K562 (cell line): ENCODE results near the gene ENPP7.

Experiments used
- KAT8 ChIP-seq: fragments of 450-650 bp; IDR thresholded peaks from 2 replicates; pipeline ENCODE4 v1.6.1; 2016; ENCODE audit warnings: low read depth, mild to moderate bottlenecking
- MXI1 ChIP-seq: IDR thresholded peaks from 2 replicates; pipeline ENCODE4 v1.6.1; 2011; ENCODE audit warnings: low read depth, mild to moderate bottlenecking, improper control_type of control experiment, low read length
- POLR2AphosphoS5 ChIP-seq: IDR thresholded peaks from 2 replicates; pipeline ENCODE4 v1.6.1; 2011; ENCODE audit warnings: mild to moderate bottlenecking, low read depth, low read length, moderate library complexity; ENCODE audit not compliant: control insufficient read depth, insufficient read depth
- PTRF ChIP-seq: fragments of 450-650 bp; IDR thresholded peaks from 2 replicates; pipeline ENCODE4 v1.6.1; 2016; ENCODE audit warnings: mild to moderate bottlenecking, missing genetic modification characterization, missing compliant biosample characterization
- RAD21 ChIP-seq, 2 experiments: fragments of 250-450 bp in 1 of 2; fragments of 450-650 bp in 1 of 2; sonication (Bioruptor Pico) in 1 of 2; formaldehyde crosslinking in 1 of 2; IDR thresholded peaks in 1 of 2; conservative IDR thresholded peaks in 1 of 2; 2 replicates each; pipeline versions ENCODE4 v1.4.0 to v1.8.0; 2020 to 2022; ENCODE audit warnings: mild to moderate bottlenecking in 2 of 2, moderate library complexity in 1 of 2
- SIX5 ChIP-seq, 2 experiments: IDR thresholded peaks; 2 replicates each; pipeline ENCODE4 v1.6.1; 2011; ENCODE audit warnings: low read length in 2 of 2, borderline replicate concordance in 1 of 2, low read depth in 1 of 2, mild to moderate bottlenecking in 1 of 2, moderate library complexity in 1 of 2; ENCODE audit not compliant: insufficient read depth in 1 of 2
- SP1 ChIP-seq: sonication (generic); formaldehyde crosslinking; IDR thresholded peaks from 2 replicates; pipeline ENCODE4 v1.8.1; 2022; ENCODE audit warnings: mild to moderate bottlenecking, missing genetic modification reagents
- XRCC5 ChIP-seq: fragments of 200-400 bp; formaldehyde crosslinking; IDR thresholded peaks from 2 replicates; pipeline ENCODE4 v1.6.1; 2017; ENCODE audit warnings: low read depth, mild to moderate bottlenecking, low read length
- ZNF561 ChIP-seq: fragments of 450-650 bp; formaldehyde crosslinking; conservative IDR thresholded peaks from 2 replicates; pipeline ENCODE4 v1.4.0; 2020; ENCODE audit warnings: mild to moderate bottlenecking, moderate library complexity
- TF ChIP-seq, protein P1 (sequence below), 2 experiments: fragments of 450-650 bp; formaldehyde crosslinking in 1 of 2; IDR thresholded peaks; 2 replicates each; pipeline versions ENCODE4 v1.4.0 to v1.6.1; 2014 to 2020; ENCODE audit warnings: mild to moderate bottlenecking in 2 of 2, borderline replicate concordance in 1 of 2, low read depth in 1 of 2
- TF ChIP-seq, protein P2 (sequence below), 3 experiments: IDR thresholded peaks in 2 of 3; conservative IDR thresholded peaks in 1 of 3; 2 replicates each; pipeline ENCODE4 v1.5.1; 2011 to 2012; ENCODE audit warnings: low read length in 3 of 3, mild to moderate bottlenecking in 3 of 3, control low read depth in 2 of 3, improper control_type of control experiment in 1 of 3, inconsistent platforms in 1 of 3, low read depth in 1 of 3, mixed read lengths in 1 of 3, moderate library complexity in 1 of 3; ENCODE audit not compliant: insufficient read depth in 2 of 3
- TF ChIP-seq, protein P3 (sequence below): fragments of 450-650 bp; formaldehyde crosslinking; IDR thresholded peaks from 2 replicates; pipeline ENCODE4 v1.4.0; 2022; ENCODE audit warnings: missing genetic modification characterization

DNA sequence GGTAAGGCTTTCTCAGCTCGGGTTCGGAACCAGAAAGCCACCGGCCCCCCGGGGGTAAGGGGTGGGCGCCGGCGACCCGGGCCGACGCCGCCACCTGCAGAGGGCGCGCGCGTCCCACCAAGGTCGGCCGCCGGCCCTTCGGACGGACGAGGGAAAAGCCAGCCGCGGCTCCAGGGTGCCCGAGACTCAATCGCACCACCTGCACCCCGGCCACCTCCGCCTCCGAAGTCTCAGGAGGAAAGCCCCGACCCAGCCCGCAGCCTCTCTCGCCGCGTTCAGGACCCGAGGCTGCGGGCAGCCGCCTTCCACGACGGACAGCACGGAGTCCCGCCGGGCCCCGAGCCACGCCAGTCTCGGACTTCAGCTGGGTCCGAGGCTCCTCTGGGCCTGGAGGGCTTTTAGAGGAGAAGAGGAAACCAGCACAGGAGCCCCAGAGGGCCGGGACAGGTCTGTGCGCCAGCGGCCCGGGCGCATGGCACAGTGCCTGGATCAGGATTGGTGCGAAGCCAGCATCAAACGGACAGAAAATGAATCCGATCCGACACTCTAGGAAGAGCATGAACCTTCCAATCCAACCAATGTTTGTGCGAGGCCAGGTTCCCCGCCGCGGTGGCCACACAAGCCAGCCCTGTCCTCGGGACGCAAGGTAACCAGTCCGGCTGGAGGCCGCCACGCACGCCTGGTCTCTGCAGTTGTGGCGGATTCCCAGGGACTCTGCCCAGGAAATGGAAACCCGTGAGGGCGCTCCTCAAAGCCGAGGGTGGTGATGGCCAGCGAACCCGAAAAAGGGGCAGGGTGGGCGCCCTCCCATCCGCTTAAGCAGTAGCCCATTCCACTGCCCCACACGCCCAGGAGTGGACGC, 59.4 kb downstream of the ENPP7 start:
- TF ChIP-seq SP1 (CRISPR knock-in tag) (0 out of 2 replicates have a peak, but pooled peaks have one; percentile 32), PTRF (tag) (no peak), RAD21 (CRISPR knock-in tag; conservative IDR thresholded peaks at IDR 0.05 in 1 of 2, IDR thresholded peaks at IDR 0.05 in 1 of 2) (peak; percentile 91 to 93), POLR2AphosphoS5 (no peak), KAT8 (no peak), MXI1 (no peak), XRCC5 (no peak), SIX5 (IDR thresholded peaks at IDR 0.05; ENCODE audit: borderline replicate concordance in 1 of 2, insufficient read depth in 1 of 2, low read depth in 1 of 2, low read length in 2 of 2) (no peak), ZNF561 (CRISPR knock-in tag) (no peak)
- TF ChIP-seq, protein P1, sequence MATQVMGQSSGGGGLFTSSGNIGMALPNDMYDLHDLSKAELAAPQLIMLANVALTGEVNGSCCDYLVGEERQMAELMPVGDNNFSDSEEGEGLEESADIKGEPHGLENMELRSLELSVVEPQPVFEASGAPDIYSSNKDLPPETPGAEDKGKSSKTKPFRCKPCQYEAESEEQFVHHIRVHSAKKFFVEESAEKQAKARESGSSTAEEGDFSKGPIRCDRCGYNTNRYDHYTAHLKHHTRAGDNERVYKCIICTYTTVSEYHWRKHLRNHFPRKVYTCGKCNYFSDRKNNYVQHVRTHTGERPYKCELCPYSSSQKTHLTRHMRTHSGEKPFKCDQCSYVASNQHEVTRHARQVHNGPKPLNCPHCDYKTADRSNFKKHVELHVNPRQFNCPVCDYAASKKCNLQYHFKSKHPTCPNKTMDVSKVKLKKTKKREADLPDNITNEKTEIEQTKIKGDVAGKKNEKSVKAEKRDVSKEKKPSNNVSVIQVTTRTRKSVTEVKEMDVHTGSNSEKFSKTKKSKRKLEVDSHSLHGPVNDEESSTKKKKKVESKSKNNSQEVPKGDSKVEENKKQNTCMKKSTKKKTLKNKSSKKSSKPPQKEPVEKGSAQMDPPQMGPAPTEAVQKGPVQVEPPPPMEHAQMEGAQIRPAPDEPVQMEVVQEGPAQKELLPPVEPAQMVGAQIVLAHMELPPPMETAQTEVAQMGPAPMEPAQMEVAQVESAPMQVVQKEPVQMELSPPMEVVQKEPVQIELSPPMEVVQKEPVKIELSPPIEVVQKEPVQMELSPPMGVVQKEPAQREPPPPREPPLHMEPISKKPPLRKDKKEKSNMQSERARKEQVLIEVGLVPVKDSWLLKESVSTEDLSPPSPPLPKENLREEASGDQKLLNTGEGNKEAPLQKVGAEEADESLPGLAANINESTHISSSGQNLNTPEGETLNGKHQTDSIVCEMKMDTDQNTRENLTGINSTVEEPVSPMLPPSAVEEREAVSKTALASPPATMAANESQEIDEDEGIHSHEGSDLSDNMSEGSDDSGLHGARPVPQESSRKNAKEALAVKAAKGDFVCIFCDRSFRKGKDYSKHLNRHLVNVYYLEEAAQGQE (IDR thresholded peaks at IDR 0.05; ENCODE audit: borderline replicate concordance) = peak; percentile 91
- TF ChIP-seq, protein P1 (CRISPR knock-in tag; IDR thresholded peaks at IDR 0.05; ENCODE audit: low read depth) = no peak
- TF ChIP-seq, protein P2, sequence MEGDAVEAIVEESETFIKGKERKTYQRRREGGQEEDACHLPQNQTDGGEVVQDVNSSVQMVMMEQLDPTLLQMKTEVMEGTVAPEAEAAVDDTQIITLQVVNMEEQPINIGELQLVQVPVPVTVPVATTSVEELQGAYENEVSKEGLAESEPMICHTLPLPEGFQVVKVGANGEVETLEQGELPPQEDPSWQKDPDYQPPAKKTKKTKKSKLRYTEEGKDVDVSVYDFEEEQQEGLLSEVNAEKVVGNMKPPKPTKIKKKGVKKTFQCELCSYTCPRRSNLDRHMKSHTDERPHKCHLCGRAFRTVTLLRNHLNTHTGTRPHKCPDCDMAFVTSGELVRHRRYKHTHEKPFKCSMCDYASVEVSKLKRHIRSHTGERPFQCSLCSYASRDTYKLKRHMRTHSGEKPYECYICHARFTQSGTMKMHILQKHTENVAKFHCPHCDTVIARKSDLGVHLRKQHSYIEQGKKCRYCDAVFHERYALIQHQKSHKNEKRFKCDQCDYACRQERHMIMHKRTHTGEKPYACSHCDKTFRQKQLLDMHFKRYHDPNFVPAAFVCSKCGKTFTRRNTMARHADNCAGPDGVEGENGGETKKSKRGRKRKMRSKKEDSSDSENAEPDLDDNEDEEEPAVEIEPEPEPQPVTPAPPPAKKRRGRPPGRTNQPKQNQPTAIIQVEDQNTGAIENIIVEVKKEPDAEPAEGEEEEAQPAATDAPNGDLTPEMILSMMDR (IDR thresholded peaks at IDR 0.05 in 2 of 3, conservative IDR thresholded peaks at IDR 0.05 in 1 of 3; ENCODE audit: insufficient read depth in 2 of 3, low read depth in 1 of 3, low read length in 3 of 3) = peak; percentile 76 to 89 (median 77)
- TF ChIP-seq, protein P3, sequence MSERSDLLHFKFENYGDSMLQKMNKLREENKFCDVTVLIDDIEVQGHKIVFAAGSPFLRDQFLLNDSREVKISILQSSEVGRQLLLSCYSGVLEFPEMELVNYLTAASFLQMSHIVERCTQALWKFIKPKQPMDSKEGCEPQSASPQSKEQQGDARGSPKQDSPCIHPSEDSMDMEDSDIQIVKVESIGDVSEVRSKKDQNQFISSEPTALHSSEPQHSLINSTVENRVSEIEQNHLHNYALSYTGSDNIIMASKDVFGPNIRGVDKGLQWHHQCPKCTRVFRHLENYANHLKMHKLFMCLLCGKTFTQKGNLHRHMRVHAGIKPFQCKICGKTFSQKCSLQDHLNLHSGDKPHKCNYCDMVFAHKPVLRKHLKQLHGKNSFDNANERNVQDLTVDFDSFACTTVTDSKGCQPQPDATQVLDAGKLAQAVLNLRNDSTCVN (CRISPR knock-in tag) = no peak
